Activated CD8-positive, alpha-beta memory T cell treated with anti-CD3 and anti-CD28 coated beads, Interleukin-2, amount 50 U/mL, for 1 hour (primary cell): ENCODE measurements around the gene ZDHHC5.
"Not testable (repeated sequence)": the region's sequence is repeated elsewhere in the genome, so short reads cannot be mapped to it uniquely, and the experiment has no call there.

Experiments used
- DNase-seq: peaks from one replicate; pipeline ENCODE4 v3.0.0-alpha.2; 2020; ENCODE audit errors: extremely low read depth

ZDHHC5 gene

GRCh38 chr11:57644748-57645688, 22.9 kb upstream of the ZDHHC5 start:
- DNase-seq, result peak; percentile 79

- no peak for DNase-seq
These were observed 22.2 kb upstream of the ZDHHC5 start for GRCh38 chr11:57645689-57646085.

- no peak for DNase-seq
These were observed 21.6 kb upstream of the ZDHHC5 start for GRCh38 chr11:57646194-57646798.

- no peak for DNase-seq
These were observed 21.1 kb upstream of the ZDHHC5 start for GRCh38 chr11:57646799-57647303.

GRCh38 chr11:57647372-57647771, 20.5 kb upstream of the ZDHHC5 start:
- DNase-seq, result no peak

GRCh38 chr11:57647960-57648800, 19.7 kb upstream of the ZDHHC5 start:
- no peak for DNase-seq

DNA sequence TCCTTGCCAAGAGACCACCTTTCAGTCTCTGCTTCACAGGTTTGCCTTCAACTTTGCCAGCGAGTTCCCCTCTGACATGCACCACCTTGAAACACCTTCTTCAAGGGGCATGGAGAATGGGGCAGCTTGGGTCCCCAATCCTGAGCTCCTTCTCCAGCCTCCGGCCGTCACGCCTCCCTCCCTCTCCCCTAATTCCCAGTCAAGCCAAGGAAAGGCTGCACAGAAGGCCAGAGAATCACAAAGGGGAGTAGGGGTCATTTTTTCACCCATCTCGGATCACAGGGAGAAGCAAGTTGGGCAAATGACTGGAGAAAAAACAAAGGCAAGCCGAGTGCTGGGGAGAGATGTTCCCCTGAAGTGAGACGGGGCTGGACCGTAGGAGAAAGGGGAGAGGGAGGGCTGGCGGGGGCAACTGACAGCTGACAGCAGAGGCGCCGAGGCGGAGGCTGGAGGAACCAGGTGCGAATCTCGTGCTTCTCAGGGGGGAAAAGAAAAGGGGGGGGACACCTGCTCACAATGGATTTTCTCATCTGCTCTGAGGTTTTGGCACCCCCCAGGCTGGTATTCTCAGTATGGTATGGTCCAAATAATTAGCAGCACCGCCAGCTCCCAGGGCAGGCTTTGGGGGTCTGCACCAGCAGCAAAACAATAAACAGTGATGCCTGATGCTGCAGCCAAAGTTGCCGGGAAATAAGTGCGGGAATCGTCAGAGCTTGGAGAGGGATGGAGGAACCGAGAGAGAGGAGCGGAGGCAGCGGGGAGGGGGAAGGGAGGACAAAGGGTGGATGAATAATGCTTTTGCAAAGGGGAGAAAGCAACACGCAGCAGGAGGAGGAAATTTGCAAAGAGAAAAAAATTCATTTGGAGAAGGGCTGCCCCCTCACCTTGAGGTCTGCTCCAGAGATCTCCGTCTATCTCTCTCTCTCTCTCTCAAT, 18.8 kb upstream of the ZDHHC5 start:
- no peak for DNase-seq

GRCh38 chr11:57649826-57650738, 17.8 kb upstream of the ZDHHC5 start, which contains the start of gene YPEL4:
Gene YPEL4, minus strand, starts transcription at chr11:57649912. Its CDS starts 2,805 bp downstream, at chr11:57647107.
- DNase-seq, result peak; percentile 77

DNA sequence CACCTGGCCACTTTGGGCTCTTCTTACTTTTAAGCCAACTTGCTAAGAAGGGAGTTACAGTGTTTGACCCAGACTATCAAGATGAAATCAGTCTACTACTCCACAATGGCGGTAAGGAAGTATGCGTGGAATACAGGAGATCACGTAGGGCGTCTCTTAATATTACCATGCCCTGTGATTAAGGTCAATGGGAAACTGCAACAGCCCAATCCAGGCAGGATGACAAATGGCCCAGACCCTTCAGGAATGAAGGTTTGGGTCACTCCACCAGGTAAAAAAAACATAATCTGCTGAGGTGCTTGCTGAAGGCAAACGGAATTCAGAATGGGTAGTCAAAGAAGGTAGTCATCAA, 17.2 kb upstream of the ZDHHC5 start:
- DNase-seq, result no peak

DNA sequence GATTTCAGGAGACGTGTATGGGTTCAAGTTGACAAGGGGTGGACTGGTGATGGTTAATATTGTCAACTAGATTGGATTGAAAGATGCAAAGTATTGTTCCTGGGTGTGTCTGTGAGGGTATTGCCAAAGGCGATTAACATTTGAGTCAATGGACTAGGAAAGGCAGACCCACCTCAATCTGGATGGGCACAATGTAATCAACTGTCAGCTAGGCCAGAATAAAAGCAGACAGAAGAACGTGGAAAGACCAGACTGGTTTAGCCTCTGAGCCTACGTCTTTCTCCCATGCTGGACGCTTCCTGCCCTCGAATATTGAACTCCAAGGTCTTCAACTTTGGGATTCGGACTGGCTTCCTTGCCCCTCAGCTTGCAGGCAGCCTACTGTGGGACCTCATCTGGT, 16.5 kb upstream of the ZDHHC5 start:
- DNase-seq, result no peak

DNA sequence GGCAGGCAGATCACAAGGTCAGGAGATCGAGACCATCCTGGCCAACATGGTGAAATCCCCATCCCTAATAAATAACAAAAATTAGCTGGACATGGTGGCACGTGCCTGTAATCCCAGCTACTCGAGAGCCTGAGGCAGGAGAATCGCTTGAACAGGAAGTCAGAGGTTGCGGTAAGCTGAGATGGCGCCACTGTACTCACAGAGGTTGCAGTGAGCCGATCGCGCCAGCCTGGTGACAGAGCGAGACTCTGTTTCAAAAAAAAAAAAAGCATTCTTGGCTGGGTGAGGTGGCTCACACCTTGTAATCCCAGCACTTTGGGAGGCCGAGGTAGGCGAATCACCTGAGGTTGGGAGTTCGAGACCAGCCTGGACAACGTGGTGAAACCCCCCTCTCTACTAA, 15.7 kb upstream of the ZDHHC5 start:
- DNase-seq, result not testable (repeated sequence)

GRCh38 chr11:57652662-57653061, 15.3 kb upstream of the ZDHHC5 start:
- no peak for DNase-seq

- no peak for DNase-seq
These were observed 14.8 kb upstream of the ZDHHC5 start for GRCh38 chr11:57653163-57653562.

DNA sequence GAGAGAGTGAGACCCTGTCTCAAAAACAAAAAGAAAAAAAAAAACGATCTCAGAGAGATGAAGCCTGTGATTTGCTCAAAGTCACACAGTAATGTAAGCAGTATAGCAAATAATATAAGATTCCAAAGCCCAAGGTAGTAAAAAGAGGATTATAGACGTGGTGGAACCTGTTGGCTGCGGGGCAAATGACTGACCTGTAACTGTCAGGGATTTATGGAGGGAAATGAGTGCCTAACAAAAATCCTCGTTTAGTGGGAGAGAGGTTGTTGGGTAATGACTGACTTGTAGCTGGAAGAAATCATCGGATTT, 11.1 kb upstream of the ZDHHC5 start:
- no peak for DNase-seq

DNA sequence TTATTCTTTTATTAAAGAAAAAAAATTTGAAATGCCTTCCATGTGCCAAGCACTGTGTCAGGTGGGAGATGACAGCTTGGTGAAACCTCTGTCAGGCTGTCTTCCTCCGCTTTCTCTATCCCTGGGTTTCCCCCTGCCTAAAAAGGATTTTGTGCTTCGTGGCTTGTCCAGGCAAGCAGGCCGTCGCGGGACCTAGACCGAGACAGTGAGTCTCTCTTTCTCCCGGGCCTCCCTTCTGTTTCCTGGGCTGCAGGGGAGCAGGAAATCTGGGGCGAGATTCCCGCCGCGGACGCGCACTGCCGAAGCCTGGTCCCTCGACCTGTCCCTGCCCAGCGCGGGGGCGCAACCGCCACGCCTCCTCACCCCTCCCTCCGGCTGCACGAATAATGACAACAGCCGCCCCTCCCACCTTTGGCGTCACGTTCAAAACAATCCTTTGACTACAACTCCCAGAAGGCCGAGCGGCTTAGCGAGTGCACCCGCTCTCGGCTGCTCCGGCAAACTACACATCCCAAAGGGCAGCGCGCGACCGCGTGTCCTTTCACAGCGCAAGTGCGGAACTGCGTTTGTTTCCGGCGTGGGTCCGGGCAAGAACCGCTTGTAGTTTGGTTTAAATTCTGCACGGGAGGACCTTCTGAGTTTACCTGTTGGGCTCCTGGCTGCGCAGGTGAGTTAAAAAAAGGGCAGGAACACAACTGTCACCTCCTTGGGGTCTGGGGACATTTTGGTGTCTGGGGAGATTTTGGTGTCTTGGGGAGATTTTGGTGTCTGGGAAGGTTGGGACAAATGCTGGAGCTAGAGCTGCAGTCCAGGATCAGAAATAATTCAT, 10.5 kb upstream of the ZDHHC5 start, which contains the start of gene CLP1:
Gene CLP1, plus strand, starts transcription at position 569 of the 829 bp plus-strand sequence. CDS start 1,715 bp downstream, outside the sequence.
- DNase-seq, result peak; percentile 98

DNA sequence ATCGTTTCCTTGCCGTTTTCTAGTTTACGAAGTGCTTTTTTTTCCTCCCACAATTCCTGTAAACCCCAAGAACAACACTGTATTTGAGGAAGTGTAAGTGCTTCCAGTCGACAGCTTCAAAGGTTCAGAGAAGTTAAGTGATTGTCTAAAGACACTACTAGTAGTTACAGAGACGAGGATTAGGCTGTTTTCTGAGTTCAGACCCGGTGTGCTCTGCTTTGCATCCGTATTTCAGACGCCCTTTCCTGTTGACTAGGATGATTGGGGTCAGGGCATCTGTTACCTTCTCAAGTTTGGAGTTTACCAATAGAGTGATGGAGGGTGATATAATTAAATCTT, 9.9 kb upstream of the ZDHHC5 start:
- DNase-seq, result no peak

GRCh38 chr11:57659669-57660068, 8.2 kb upstream of the ZDHHC5 start:
- DNase-seq, result no peak

DNA sequence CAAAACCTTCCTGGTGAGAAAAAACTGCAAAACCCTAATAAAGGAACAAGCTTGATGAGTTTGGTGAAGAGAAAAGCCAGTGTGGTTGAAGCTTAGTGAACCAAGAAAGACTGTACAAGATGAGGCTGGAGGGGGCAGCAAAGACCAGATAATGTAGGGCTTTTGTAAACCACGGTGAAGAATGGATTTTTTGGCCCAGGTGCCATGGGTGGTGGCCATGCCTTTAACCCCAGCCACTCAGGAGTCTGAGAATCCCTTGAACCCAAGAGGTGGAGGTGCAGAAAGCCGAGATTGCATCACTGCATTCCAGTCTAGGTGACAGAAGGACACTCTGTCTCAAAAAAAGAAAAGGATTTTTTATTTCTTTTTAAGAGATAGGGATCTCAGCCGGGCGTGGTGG, 5.0 kb upstream of the ZDHHC5 start:
- no peak for DNase-seq

GRCh38 chr11:57663975-57664374, 3.9 kb upstream of the ZDHHC5 start:
- no peak for DNase-seq
